Thyroid gland (tissue), 4 donors: Measurements from ENCODE around the gene APLNR.

ENCODE experiments used
- POLR2A ChIP-seq, 2 donors: fragments of 450-650 bp; IDR thresholded peaks; one replicate each; pipeline ENCODE4 v1.6.1; 2017; ENCODE audit warnings: antibody characterized with exemption in 2 of 2, mild to moderate bottlenecking in 2 of 2, moderate library complexity in 1 of 2
- TF ChIP-seq, protein P1 (sequence below), 6 experiments: fragments of 200-600 bp in 3 of 6; fragments of 450-650 bp in 3 of 6; sonication (generic) in 3 of 6; IDR thresholded peaks; one replicate each; pipeline ENCODE4 v1.5.1; 2016 to 2019; ENCODE audit warnings: antibody characterized with exemption in 6 of 6, mild to moderate bottlenecking in 2 of 6, inconsistent platforms in 1 of 6, moderate library complexity in 1 of 6

GRCh38 chr11:57210781-57211180 is 26.3 kb downstream of the APLNR start:
- TF ChIP-seq POLR2A (IDR thresholded peaks at IDR 0.05) = no peak
- TF ChIP-seq, protein P1, sequence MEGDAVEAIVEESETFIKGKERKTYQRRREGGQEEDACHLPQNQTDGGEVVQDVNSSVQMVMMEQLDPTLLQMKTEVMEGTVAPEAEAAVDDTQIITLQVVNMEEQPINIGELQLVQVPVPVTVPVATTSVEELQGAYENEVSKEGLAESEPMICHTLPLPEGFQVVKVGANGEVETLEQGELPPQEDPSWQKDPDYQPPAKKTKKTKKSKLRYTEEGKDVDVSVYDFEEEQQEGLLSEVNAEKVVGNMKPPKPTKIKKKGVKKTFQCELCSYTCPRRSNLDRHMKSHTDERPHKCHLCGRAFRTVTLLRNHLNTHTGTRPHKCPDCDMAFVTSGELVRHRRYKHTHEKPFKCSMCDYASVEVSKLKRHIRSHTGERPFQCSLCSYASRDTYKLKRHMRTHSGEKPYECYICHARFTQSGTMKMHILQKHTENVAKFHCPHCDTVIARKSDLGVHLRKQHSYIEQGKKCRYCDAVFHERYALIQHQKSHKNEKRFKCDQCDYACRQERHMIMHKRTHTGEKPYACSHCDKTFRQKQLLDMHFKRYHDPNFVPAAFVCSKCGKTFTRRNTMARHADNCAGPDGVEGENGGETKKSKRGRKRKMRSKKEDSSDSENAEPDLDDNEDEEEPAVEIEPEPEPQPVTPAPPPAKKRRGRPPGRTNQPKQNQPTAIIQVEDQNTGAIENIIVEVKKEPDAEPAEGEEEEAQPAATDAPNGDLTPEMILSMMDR (IDR thresholded peaks at IDR 0.05) = no peak
